Esophagus squamous epithelium (tissue), 4 donors: ENCODE measurements around the gene BBS4.
"Not testable (repeated sequence)": the region's sequence is repeated elsewhere in the genome, so short reads cannot be mapped to it uniquely, and the experiment has no call there.

Source experiments
- POLR2A ChIP-seq, 4 donors: fragments of 450-650 bp; IDR thresholded peaks; one replicate each; pipeline ENCODE4 v1.6.1; 2017; ENCODE audit warnings: antibody characterized with exemption in 4 of 4, mild to moderate bottlenecking in 4 of 4, moderate library complexity in 3 of 4
- TF ChIP-seq, protein P1 (sequence below), 6 experiments: fragments of 450-650 bp in 4 of 6; fragments of 200-600 bp in 2 of 6; sonication (generic) in 2 of 6; IDR thresholded peaks; one replicate each; pipeline ENCODE4 v1.5.1; 2016 to 2019; ENCODE audit warnings: antibody characterized with exemption in 6 of 6, mild to moderate bottlenecking in 4 of 6, moderate library complexity in 4 of 6

DNA sequence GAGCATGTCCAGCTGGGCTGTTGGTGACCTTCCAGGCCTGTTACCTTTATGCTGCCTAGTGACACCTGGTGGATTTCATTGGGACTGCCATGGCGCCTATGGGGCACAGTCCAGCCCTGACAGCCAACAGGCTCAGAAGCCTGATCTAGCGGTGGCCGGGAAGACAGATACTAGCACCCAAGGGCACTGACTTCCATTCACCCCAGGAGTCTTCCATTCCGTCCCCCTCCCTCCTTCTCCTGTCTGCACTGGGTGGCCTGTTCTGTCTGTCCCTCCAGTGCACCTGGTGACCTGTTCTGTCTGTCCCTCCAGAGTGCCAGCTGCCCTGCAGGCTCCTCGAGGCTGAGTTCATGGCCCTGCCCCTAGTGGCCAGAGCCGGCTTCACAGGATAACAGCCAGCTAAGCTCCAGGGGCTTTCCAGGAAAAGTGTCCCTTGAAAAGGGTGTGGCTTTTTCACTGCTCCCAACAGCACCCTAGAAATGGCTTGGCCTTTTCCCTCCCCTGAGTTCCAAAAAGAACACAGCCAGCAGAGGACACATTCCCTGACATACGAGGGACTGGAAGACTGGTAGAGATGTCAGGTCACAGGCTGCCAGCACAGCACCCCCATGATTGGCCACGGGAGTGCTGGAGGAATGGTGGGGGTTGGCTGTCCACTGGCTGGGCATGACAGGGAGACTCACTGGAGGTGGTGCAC, 15.2 kb upstream of the BBS4 start:
- TF ChIP-seq, protein P1, sequence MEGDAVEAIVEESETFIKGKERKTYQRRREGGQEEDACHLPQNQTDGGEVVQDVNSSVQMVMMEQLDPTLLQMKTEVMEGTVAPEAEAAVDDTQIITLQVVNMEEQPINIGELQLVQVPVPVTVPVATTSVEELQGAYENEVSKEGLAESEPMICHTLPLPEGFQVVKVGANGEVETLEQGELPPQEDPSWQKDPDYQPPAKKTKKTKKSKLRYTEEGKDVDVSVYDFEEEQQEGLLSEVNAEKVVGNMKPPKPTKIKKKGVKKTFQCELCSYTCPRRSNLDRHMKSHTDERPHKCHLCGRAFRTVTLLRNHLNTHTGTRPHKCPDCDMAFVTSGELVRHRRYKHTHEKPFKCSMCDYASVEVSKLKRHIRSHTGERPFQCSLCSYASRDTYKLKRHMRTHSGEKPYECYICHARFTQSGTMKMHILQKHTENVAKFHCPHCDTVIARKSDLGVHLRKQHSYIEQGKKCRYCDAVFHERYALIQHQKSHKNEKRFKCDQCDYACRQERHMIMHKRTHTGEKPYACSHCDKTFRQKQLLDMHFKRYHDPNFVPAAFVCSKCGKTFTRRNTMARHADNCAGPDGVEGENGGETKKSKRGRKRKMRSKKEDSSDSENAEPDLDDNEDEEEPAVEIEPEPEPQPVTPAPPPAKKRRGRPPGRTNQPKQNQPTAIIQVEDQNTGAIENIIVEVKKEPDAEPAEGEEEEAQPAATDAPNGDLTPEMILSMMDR (IDR thresholded peaks at IDR 0.05) = peak; percentile 57 to 80 (median 70)
- not testable (repeated sequence) for TF ChIP-seq POLR2A (IDR thresholded peaks at IDR 0.05)
